ENCODE results near the gene KRT23.

DNA sequence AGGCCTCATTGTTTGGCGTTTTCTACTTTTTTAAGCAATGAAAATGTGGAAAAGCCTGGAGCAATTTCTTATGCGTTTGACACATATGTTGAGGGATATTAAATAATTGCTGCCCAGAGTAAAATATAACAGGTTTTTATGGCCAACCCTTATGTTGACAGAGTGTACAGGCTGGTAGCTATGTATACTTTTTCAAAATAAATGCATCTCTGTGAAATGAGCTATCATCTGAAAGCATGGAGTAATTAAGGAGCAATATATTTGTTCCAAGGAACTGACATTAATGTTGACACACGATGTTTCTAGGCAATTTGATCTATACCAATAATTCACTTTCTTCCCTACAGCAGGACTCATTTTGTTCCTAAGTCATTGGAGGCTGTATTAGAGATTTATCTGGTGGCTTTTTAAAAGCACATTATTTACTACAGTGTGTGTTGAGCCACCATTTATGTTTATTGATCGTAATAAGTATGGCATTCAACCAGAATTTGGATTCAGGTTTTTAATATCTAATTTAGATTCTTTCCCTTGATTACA lies 40.5 kb downstream of the KRT23 start:
- TF ChIP-seq, protein P1, sequence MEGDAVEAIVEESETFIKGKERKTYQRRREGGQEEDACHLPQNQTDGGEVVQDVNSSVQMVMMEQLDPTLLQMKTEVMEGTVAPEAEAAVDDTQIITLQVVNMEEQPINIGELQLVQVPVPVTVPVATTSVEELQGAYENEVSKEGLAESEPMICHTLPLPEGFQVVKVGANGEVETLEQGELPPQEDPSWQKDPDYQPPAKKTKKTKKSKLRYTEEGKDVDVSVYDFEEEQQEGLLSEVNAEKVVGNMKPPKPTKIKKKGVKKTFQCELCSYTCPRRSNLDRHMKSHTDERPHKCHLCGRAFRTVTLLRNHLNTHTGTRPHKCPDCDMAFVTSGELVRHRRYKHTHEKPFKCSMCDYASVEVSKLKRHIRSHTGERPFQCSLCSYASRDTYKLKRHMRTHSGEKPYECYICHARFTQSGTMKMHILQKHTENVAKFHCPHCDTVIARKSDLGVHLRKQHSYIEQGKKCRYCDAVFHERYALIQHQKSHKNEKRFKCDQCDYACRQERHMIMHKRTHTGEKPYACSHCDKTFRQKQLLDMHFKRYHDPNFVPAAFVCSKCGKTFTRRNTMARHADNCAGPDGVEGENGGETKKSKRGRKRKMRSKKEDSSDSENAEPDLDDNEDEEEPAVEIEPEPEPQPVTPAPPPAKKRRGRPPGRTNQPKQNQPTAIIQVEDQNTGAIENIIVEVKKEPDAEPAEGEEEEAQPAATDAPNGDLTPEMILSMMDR (IDR thresholded peaks at IDR 0.05) = no peak
- no peak for TF ChIP-seq POLR2A (IDR thresholded peaks at IDR 0.05)
